GM12873 (cell line): Measurements from ENCODE around the gene SRPX.

ENCODE experiments used
- CTCF ChIP-seq: IDR thresholded peaks from 2 replicates; pipeline ENCODE4 v1.5.1; 2012; ENCODE audit warnings: low read depth, mild to moderate bottlenecking, moderate library complexity, low read length, control low read depth; ENCODE audit not compliant: insufficient read depth; ENCODE audit errors: missing control alignments

SRPX gene, protein sequence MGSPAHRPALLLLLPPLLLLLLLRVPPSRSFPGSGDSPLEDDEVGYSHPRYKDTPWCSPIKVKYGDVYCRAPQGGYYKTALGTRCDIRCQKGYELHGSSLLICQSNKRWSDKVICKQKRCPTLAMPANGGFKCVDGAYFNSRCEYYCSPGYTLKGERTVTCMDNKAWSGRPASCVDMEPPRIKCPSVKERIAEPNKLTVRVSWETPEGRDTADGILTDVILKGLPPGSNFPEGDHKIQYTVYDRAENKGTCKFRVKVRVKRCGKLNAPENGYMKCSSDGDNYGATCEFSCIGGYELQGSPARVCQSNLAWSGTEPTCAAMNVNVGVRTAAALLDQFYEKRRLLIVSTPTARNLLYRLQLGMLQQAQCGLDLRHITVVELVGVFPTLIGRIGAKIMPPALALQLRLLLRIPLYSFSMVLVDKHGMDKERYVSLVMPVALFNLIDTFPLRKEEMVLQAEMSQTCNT

GRCh38 chrX:38220415-38221390, at the start of gene SRPX:
TSS of gene SRPX (minus strand) at chrX:38220871. CDS start at chrX:38220792, 79 bp downstream.
- TF ChIP-seq CTCF, result no peak

DNA sequence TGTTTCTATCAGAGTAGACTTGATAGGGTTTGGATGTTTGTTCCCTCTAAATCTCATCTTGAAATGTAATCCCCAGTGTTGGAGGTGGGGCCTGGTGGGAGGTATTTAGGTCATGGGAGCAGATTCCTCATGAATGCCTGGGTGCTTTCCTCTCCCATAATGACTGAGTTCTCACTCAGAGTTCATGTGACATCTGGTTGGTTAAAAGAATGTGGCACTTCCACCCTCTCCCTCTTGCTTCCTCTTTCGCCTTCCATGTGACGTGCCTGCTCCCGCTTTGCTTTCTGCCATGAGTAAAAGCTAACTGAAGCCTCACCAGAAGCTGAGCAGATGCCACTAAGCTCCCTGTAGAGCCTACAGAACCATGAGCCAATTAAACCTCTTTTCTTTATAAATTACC, 47.3 kb upstream of the SRPX start:
- TF ChIP-seq CTCF, result no peak

GRCh38 chrX:38262715-38263620, 42.3 kb upstream of the SRPX start:
- no peak for TF ChIP-seq CTCF

GRCh38 chrX:38260231-38260630, 39.6 kb upstream of the SRPX start:
- peak; percentile 74 for TF ChIP-seq CTCF

DNA sequence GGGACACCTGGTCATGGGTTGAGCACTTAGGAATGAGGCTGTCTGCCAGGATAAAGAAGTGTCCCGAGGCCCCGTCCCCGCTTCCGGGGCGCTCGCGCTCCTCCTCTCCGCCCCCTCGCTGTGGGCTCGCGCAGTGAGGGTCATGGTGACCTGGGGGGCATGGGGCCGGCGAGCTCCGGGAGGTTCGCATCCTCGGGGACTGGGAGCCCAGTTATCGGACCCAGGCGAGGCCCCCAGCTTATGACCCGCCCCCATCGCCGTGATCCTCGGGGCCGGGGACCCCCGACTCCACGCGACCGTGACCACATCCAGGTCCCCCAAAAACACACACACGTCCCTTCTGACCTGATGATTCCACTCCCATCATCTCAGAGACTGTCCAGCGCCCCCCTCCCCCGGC, 35.3 kb upstream of the SRPX start:
- no peak for TF ChIP-seq CTCF

DNA sequence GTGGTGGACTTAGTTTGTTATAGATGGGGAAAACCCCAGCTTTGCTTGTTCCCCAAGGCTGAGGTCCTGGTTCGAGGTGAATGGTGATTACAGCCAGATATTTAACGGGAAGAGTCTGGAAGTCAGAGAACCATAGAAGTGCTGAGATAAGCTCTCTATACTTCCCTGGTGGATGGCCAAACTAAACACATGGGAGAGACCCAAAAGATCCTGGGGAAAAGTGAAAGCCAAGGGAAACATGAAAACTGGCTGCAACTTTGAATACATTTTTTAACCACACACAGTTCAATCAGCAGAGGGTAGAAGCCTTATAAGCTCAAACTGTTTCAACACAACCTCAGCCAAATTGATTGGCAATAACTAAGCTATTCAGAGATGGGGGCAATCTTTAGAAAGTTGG, 29.3 kb upstream of the SRPX start:
- TF ChIP-seq CTCF, result no peak
